ENCODE data around the gene CCNA1.

Gene CCNA1

GRCh38 chr13:36432106-36432544 is at the start of gene CCNA1:
Gene CCNA1 (plus strand): TSS chr13:36432495. CDS start chr13:36433057, 562 bp downstream.
- DNase-seq (ENCODE audit: low read depth): no peak

- DNase-seq (ENCODE audit: low read depth): no peak
These were observed 46.8 kb upstream of the CCNA1 start for GRCh38 chr13:36385489-36385888.

DNA sequence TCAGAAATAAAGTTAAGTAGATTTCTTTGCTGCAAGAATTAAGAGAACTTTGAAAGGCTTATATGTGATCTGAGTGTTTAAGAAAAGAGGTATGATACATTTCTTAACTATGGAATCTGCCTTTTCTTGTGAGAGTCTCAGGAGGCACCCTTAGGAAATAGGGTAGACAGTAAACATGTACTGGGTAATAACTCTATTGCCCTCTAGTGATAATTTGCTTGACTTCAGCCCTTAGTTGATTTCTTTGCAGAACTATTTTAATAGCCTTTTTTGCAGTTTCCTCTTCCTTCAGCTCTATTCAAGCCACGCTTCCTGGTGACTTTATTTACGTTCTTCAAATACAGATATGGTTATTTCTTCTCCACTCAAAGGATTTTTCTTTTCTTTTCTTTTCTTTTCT is 37.0 kb upstream of the CCNA1 start:
- DNase-seq (ENCODE audit: low read depth): no peak

GRCh38 chr13:36405151-36405550 is 27.1 kb upstream of the CCNA1 start:
- no peak for DNase-seq (ENCODE audit: low read depth)

- no peak for DNase-seq (ENCODE audit: low read depth)
These were observed 19.6 kb upstream of the CCNA1 start for GRCh38 chr13:36412736-36413135.

DNA sequence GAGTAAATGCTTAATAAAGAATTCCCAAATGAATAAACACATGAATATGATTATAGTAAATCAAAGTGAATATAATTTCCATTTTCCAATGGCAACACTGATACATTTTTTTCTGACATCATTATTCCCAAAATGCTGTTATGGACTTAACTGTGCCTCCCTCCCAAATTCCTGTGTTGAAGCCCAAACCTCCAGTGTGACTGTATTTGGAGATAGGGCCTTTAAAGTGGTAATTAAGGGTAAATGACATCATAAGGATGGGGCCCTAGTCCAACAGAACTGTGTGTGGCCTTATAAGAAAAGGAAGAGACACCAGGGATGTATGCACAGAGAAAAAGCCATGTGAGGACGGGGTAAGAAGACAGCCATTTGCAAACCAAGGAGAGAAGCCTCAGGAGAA is 19.1 kb upstream of the CCNA1 start:
- DNase-seq (ENCODE audit: low read depth): no peak

- DNase-seq (ENCODE audit: low read depth): no peak
These were observed 17.8 kb upstream of the CCNA1 start for GRCh38 chr13:36414461-36414860.

GRCh38 chr13:36417331-36417730 is 15.0 kb upstream of the CCNA1 start:
- DNase-seq (ENCODE audit: low read depth): no peak

DNA sequence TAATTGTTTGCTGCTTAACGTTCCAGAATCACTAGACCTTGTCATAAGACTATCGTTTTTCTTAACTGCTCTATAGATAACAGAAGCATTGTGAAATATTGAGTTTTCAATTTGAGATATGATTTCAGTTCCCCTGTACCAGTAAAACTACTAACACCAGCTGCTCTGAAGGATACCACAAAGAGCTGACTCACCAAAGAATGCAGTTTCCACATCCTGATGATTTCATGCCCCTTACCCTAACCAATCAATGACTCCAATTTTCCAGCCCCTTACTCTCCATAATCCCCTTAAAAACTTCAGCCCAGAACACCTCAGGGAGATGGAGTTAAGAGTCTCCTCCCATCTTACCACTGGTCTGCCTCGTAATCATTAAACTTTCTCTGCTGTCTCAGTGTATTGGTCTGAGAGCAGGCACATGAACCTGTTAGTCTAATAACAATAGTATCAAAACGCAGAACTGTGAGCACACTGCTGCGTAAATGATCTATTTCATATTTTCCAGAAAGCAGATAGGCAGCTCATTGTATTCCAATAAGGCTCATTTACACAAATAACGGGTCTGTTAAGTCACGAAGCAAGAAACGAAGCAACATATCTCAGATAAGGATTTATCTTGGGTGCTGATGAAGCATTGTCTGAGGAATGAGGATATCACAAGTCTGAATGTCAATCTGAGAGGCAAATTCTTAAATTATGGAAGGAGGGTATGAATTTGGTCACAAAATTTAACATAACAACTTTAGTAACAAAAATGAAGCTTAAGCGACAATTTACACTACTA is 14.1 kb upstream of the CCNA1 start:
- no peak for DNase-seq (ENCODE audit: low read depth)

DNA sequence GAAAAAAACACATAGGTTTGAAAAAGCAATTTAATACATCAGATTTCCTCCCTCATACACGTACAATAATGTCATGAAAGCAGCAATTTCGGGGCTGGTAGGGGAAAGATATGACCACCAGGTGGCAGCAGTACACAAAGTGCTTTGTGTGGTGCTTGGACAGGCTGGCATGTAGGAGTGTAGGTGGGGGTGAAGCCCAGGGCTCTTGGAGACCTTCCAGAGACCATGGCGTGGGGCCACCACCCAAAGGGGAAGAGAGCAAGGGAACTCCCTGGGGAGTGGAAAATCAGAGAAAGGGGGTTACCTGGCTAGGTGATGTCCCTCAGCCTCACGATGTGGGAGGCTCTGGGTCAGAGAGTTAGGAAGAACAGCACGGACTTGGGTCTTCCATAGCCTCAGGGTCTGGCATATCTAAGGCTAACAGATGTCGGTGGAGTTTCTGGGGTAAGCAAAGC is 11.8 kb upstream of the CCNA1 start:
- DNase-seq (ENCODE audit: low read depth): peak; percentile 46

GRCh38 chr13:36421447-36421846 is 10.8 kb upstream of the CCNA1 start:
- DNase-seq (ENCODE audit: low read depth): no peak

DNA sequence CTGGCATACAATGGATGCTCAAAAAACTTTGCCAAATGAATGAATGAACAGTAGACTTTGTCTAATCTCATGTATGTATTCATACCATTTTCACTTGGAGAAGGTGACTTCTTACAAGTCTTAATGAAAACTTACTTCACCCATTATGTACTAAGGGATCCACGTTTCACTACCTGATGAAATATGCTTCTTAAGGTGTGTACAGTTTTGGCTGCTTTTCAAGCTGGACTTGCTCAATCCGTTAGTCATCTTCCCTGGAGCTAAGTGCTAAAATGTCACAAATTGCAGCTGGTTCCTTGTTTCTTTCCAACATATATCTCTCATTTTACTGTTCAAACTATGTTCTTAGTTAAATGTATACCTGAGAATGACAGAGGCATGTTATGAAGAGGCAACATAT is 4.2 kb upstream of the CCNA1 start:
- DNase-seq (ENCODE audit: low read depth): no peak

- no peak for DNase-seq (ENCODE audit: low read depth)
These were observed 1.8 kb upstream of the CCNA1 start for GRCh38 chr13:36430247-36431203.

GRCh38 chr13:36431204-36432105 is 840 bp upstream of the CCNA1 start:
- no peak for DNase-seq (ENCODE audit: low read depth)

GRCh38 chr13:36436811-36437210 is 4.5 kb downstream of the CCNA1 start:
- no peak for DNase-seq (ENCODE audit: low read depth)

DNA sequence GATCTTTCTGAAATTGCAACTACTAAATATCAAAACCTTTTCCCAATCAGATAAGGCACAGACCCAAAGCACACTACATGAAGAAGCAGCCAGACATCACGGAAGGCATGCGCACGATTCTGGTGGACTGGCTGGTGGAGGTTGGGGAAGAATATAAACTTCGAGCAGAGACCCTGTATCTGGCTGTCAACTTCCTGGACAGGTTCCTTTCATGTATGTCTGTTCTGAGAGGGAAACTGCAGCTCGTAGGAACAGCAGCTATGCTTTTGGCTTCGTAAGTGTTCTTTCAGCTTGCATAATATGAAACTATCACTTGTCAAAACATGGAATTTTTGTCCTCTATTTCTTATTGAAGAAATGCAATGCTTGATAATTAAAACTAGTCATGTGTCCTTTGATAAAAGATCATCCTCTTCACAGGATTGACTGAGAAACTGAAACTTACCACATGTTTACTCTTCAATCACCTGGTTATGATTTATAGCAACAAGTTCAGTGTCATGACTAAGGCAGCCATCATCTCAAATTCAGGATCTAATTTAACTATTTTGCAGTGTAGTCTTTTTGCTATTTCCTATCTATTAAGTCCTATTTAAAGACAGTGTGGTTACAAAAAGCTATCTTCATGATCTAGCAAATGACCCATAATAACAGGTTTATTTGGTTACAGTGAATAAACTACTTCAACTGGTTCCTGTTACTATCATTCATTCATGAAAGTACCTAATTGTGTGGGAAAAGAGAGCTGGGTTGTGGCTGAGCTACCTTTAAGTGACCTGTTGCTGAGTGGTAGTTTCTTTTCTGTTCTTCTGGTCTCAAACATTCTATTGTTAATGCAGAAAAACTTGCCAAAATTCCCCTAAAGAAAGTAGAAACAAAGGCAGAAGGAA is 6.5 kb downstream of the CCNA1 start:
- DNase-seq (ENCODE audit: low read depth): no peak

DNA sequence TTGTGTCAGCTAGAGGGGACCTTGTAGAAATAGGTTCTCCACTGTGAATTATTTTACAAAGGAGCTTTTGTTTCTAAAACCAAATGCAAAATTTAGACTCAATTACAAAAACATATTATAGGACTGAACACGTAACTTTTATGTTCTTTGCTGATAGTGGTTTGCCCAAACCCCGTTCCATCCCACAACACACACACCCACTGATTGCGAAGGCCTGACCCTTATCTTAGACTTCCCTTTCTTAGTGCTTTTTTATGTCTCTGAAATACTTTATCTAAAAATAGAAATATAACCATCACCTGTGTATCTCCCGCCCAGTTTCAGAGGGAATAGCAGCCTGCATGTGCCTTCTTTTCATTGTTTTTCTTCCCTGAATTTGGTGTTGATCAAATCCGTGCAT is 13.0 kb downstream of the CCNA1 start:
- DNase-seq (ENCODE audit: low read depth): no peak

DNA sequence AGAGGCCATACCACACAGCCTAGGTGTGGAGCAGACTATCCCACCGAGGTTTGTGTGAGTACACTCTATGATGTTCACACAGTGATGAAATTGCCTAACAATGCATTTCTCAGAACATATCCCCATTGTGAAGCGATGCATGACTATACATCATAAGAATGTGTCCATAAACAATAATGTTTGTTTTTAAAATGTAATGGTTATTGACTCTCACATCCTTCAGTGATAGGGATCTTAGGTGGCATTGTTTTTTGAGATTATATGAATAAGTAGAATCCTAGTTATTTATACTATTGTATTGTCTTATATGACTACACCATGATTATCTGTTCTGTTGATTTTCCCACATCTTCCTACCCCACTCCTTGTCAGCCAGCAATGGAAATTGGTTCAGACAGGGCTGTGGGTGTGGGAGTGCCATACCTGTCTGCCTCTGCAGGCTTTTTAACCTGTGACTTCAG is 13.6 kb downstream of the CCNA1 start:
- DNase-seq (ENCODE audit: low read depth): no peak

GRCh38 chr13:36447501-36447900 is 15.2 kb downstream of the CCNA1 start:
- DNase-seq (ENCODE audit: low read depth): no peak

DNA sequence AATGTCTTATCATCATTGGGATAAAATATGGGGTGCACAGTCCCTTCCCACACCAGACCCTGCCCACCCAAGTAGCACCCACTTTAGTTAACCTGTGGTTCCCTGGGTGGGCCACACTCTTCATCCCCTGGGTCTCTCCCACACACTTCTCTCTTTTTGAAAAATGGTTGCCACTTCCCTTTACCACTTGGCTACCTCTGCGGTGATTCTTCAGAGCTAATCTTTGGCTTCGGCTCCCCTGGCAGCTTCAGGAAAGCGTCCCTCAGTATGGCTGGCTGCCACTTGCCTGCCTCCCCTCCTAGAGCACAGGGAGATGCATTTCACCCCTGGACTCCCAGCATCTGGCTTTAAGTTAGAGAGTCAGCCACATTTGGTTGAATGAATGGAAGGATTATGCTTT is 18.2 kb downstream of the CCNA1 start:
- no peak for DNase-seq (ENCODE audit: low read depth)

GRCh38 chr13:36453516-36453915 is 21.2 kb downstream of the CCNA1 start:
- no peak for DNase-seq (ENCODE audit: low read depth)
